ENCODE results near the gene GP1BA.

GRCh38 chr17:4893272-4893671 lies 38.8 kb upstream of the GP1BA start:
- TF ChIP-seq, protein P1, sequence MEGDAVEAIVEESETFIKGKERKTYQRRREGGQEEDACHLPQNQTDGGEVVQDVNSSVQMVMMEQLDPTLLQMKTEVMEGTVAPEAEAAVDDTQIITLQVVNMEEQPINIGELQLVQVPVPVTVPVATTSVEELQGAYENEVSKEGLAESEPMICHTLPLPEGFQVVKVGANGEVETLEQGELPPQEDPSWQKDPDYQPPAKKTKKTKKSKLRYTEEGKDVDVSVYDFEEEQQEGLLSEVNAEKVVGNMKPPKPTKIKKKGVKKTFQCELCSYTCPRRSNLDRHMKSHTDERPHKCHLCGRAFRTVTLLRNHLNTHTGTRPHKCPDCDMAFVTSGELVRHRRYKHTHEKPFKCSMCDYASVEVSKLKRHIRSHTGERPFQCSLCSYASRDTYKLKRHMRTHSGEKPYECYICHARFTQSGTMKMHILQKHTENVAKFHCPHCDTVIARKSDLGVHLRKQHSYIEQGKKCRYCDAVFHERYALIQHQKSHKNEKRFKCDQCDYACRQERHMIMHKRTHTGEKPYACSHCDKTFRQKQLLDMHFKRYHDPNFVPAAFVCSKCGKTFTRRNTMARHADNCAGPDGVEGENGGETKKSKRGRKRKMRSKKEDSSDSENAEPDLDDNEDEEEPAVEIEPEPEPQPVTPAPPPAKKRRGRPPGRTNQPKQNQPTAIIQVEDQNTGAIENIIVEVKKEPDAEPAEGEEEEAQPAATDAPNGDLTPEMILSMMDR (IDR thresholded peaks at IDR 0.05) = no peak
- TF ChIP-seq POLR2AphosphoS5 (IDR thresholded peaks at IDR 0.05; ENCODE audit: low read depth, low read length) = no peak
- no peak for TF ChIP-seq REST (IDR thresholded peaks at IDR 0.05; ENCODE audit: insufficient read depth in 1 of 2, low read depth in 2 of 2, low read length in 1 of 2)
- TF ChIP-seq TCF7L2 (IDR thresholded peaks at IDR 0.05; ENCODE audit: low read depth, low read length) = no peak
